Epithelial cell of proximal tubule (primary cell): ENCODE results near the gene DDX23. TPM values are rescaled to one million over a fixed set of nuclear protein-coding genes. Genes with fewer than 3 reads are reported as not detected.
"Not testable (repeated sequence)": the region's sequence is repeated elsewhere in the genome, so short reads cannot be mapped to it uniquely, and the experiment has no call there.

ENCODE experiments used
- DNase-seq: peaks from one replicate; pipeline ENCODE4 v3.0.0-alpha.2; 2011; ENCODE audit warnings: low read depth
- H3K4me3 ChIP-seq: 2 replicates; pipeline ENCODE4 v1.5.1; 2011; ENCODE audit warnings: low read depth, mild to moderate bottlenecking, low read length
- total RNA-seq: library from RNA; depleted of rRNA; stranded (reverse); fragments of >200 nt; gene quantifications from 2 replicates; pipeline ENCODE4 v1.2.3, GENCODE V29; 2015
- TF ChIP-seq, protein P1 (sequence below): conservative IDR thresholded peaks from 2 replicates; pipeline ENCODE4 v1.5.1; 2012; ENCODE audit warnings: low read depth, mild to moderate bottlenecking, low read length

DDX23 gene
- total RNA-seq, 1 donor from 2014 or later = 84.0 TPM

DNA sequence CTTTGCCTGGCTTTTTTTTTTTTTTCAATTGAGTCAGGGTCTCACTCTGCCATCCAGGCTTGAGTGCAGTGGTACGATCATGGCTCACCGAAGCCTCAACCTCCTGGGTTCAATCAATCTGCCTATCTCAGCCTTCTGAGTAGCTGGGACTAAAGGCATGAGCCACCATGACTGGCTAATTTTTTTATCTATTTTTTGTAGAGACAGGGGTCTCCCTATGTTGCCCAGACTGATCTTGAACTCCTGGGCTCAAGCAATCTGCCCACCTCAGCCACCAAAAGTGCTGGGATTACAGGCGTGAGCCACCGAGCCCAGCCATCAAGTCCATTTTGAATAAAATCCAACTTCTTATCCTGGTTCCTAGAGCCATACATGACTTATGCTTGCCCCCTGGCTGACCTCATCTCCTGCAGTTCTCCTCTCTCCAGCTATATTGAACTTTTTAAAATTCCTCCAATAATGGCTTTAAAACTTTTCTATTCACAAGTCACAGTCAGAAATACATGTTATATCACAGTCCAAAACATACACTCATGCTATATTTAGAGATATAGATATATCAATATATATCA lies 24.1 kb upstream of the DDX23 start:
- no peak for DNase-seq

DNA sequence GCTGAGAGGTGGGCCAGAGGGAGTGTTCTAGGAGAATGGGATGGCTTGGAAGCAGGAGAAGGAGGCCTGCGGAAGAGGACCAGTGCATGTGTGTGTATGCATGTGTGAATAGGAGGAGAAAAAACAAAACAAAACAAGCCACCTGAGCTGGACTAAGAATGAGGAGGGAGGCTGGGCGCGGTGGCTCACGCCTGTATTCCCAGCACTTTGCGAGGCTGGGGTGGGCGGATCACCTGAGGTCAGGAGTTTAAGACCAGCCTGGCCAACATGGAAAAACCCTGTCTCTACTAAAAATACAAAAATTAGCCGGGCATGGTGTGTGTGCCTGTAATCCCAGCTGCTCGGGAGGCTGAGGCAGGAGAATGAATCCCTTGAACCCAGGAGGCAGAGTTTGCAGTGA lies 21.6 kb upstream of the DDX23 start:
- H3K4me3 ChIP-seq, DNase-seq: not testable (repeated sequence)

More for the DNA sequence above, 24.1 kb upstream of the DDX23 start:
- H3K4me3 ChIP-seq = no peak overlapping the region
- TF ChIP-seq, protein P1, sequence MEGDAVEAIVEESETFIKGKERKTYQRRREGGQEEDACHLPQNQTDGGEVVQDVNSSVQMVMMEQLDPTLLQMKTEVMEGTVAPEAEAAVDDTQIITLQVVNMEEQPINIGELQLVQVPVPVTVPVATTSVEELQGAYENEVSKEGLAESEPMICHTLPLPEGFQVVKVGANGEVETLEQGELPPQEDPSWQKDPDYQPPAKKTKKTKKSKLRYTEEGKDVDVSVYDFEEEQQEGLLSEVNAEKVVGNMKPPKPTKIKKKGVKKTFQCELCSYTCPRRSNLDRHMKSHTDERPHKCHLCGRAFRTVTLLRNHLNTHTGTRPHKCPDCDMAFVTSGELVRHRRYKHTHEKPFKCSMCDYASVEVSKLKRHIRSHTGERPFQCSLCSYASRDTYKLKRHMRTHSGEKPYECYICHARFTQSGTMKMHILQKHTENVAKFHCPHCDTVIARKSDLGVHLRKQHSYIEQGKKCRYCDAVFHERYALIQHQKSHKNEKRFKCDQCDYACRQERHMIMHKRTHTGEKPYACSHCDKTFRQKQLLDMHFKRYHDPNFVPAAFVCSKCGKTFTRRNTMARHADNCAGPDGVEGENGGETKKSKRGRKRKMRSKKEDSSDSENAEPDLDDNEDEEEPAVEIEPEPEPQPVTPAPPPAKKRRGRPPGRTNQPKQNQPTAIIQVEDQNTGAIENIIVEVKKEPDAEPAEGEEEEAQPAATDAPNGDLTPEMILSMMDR = no peak

DNA sequence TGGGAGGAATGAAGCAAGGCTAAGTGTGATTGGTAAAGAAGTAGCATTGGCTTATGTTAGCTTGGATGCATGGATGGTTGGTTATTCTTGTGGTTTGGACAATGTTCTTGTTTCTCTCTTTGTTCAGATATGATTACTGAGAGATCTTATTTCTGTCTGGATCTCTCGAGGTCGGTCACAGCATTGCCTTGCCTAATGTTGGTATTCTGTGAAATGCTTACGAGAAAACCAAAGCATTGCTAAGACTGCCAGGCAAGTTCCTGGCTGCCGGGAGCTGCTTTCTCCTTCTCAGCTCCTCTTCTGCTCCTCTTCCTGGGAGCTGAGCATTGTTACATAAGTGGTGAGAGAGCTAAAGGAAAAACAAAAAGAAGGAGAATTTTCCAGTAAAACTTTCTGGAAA lies 21.1 kb upstream of the DDX23 start:
- H3K4me3 ChIP-seq = no peak overlapping the region
- no peak for DNase-seq
- TF ChIP-seq, protein P1 = no peak

- no peak for DNase-seq
- no peak overlapping the region for H3K4me3 ChIP-seq
- TF ChIP-seq, protein P1 = no peak
These were observed 17.2 kb upstream of the DDX23 start for GRCh38 chr12:48869191-48869590.

DNA sequence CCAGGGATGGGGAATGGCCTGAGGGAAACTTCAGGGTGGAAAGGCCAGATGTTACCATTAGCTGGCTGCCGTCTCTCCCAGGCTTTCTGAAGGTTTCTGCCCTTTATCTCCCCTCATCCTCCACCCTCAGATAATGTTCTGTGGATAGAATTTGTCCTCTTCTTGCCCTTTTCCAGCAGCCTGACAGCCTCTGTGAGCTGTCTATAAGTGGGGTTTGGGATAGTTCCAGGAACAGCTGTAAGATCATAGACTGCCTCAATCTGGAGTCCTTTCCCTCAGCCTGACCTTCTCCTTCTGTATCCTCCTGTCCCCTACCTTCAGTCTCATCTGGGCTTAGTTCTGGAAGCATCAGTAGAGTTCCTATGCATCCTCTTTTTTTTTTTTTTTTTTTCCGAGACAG lies 16.5 kb upstream of the DDX23 start:
- TF ChIP-seq, protein P1 = no peak
- no peak for DNase-seq
- no peak overlapping the region for H3K4me3 ChIP-seq

GRCh38 chr12:48866052-48866711 lies 14.2 kb upstream of the DDX23 start:
- TF ChIP-seq, protein P1 = no peak
- peak overlapping the region; percentile 67 for H3K4me3 ChIP-seq
- DNase-seq = no peak

DNA sequence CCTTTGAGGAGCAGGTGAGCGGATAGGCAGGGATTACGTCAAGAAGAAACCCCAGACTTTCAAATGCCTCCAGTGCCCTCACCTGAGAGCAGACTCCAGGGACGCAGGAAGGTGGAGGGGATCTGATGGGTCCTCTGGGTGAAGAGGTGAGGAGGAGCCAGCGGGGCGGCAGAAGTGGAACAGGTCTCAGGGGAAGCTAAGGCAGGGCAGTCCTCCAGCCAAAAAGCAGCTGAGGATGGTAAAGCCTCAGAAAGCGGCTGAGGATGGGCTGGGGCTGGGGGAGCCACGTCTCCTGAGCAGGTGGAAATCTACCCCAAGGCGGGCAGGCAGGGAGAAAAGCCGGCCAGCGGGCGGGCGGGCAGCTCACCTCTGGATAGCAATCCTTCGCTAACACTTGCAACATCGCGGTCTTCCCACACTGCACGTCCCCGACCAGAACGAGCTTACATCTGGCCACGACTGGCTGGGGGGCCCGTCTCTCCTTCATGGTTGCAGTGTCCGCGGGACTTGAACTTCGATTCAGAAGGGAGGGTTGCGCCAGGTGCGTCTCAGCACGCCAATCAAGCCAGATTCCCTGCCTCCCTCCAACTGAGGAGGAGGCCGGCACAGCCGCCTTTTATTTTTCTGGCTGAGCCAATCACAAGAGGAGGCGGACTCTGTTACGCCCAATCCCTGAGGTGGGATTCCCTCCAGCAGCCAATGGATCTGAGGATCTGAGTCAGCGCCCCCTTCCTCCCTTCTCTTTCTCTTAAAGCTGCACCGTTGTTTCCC lies 13.5 kb upstream of the DDX23 start, which contains the start of gene RND1:
RND1 (minus strand) TSS at position 590 of the 771 bp plus-strand sequence; CDS start at position 487, 103 bp downstream.
- TF ChIP-seq, protein P1 = peak; percentile 17
- peak; percentile 71 for DNase-seq
- H3K4me3 ChIP-seq = peak within 1 kb of the TSS; percentile 67
